Spleen (tissue), 11 donors: Measurements from ENCODE around the gene OR52E4. TPM values are rescaled to one million over a fixed set of nuclear protein-coding genes. Genes with fewer than 3 reads are reported as not detected.

Experiments used
- DNase-seq: peaks from one replicate; pipeline ENCODE4 v3.0.0-alpha.2; 2020
- H3K27ac ChIP-seq, 8 donors: fragments of 200-600 bp; sonication (generic) in 7 of 8; 1 replicate in 4 of 8; 2 replicates in 4 of 8; pipeline versions ENCODE4 v1.5.0 to v1.8.0; 2016 to 2021; ENCODE audit warnings: inconsistent platforms in 4 of 8, mild to moderate bottlenecking in 4 of 8, moderate library complexity in 1 of 8
- H3K27me3 ChIP-seq, 7 donors: fragments of 200-600 bp; sonication (generic) in 6 of 7; replicated peaks in 1 of 7; 1 replicate in 4 of 7; 2 replicates in 3 of 7; pipeline versions ENCODE4 v1.5.0 to v1.8.0; 2016 to 2021; ENCODE audit warnings: inconsistent platforms in 3 of 7, mild to moderate bottlenecking in 1 of 7
- H3K36me3 ChIP-seq, 6 donors: fragments of 200-600 bp; sonication (generic) in 5 of 6; 1 replicate in 4 of 6; 2 replicates in 2 of 6; pipeline versions ENCODE4 v1.5.0 to v1.8.0; 2016 to 2021; ENCODE audit warnings: inconsistent platforms in 2 of 6
- H3K4me1 ChIP-seq, 6 donors: fragments of 200-600 bp; sonication (generic) in 5 of 6; 1 replicate in 3 of 6; 2 replicates in 3 of 6; pipeline versions ENCODE4 v1.5.0 to v1.8.0; 2016 to 2021; ENCODE audit warnings: inconsistent platforms in 3 of 6
- H3K4me3 ChIP-seq, 8 donors: fragments of 200-600 bp; sonication (generic) in 7 of 8; 1 replicate in 4 of 8; 2 replicates in 4 of 8; pipeline versions ENCODE4 v1.5.0 to v1.8.0; 2016 to 2021; ENCODE audit warnings: inconsistent platforms in 4 of 8, mild to moderate bottlenecking in 4 of 8, moderate library complexity in 2 of 8
- H3K9me3 ChIP-seq, 8 donors: fragments of 200-600 bp; sonication (generic) in 7 of 8; 1 replicate in 4 of 8; 2 replicates in 4 of 8; pipeline versions ENCODE4 v1.5.0 to v1.8.0; 2016 to 2021; ENCODE audit warnings: inconsistent platforms in 4 of 8
- POLR2A ChIP-seq, 3 donors: fragments of 450-650 bp; IDR thresholded peaks; one replicate each; pipeline ENCODE4 v1.5.1; 2017; ENCODE audit warnings: antibody characterized with exemption in 3 of 3, mild to moderate bottlenecking in 1 of 3
- POLR2AphosphoS5 ChIP-seq, 3 donors: sonication (generic); formaldehyde crosslinking; IDR thresholded peaks; one replicate each; pipeline ENCODE4 v1.5.1; 2017; ENCODE audit warnings: antibody characterized with exemption in 3 of 3
- WGBS, 5 donors: extraction: QIAGEN DNeasy Blood & Tissue Kit in 3 of 5; methylation state at CpG; one replicate each; pipeline versions ENCODE4 v1.1.5 to v1.1.7; 2013 to 2018; 5-methylcytosine and 5-hydroxymethylcytosine counted together
- intact Hi-C: fragments of 100-400 bp; cut with DNase I; formaldehyde crosslinking; loops from one replicate; pipeline ENCODE4 v1.15.0; 2023; ENCODE audit warnings: low total_unique reads
- polyA plus RNA-seq, 3 donors: library from polyadenylated mRNA; stranded (reverse); fragments of 200-250 nt; gene quantifications; one replicate each; pipeline ENCODE4 v1.2.1, GENCODE V29; 2013
- total RNA-seq, 7 donors: library from RNA; depleted of rRNA in 3 of 7; stranded (reverse); fragments of >200 nt in 3 of 7; fragmentation: NEBNext Ultra II Directional in 4 of 7; extraction: Animal tissue kit (Norgen Biotek cat#: 25700) in 4 of 7; gene quantifications; one replicate each; pipeline versions ENCODE4 v1.1.0 to v1.2.1, GENCODE V29; 2016 to 2021
- TF ChIP-seq, protein P1 (sequence below), 11 experiments: fragments of 200-600 bp in 7 of 11; fragments of 450-650 bp in 4 of 11; sonication (generic) in 4 of 11; IDR thresholded peaks in 8 of 11; conservative IDR thresholded peaks in 3 of 11; 1 replicate in 7 of 11; 2 replicates in 4 of 11; pipeline versions ENCODE4 v1.4.0 to v1.8.0; 2016 to 2021; ENCODE audit warnings: antibody characterized with exemption in 11 of 11, inconsistent platforms in 4 of 11, mild to moderate bottlenecking in 1 of 11
- donor health status: healthy with polysubstance abuse.
- donor health status: DM: no; HTN: no; CAD: no; lungs with moderate emphysema.
- donor health status: DM: no; HTN: no; CAD: no.
- donor health status: Bipolar disorder and iron deficiency.
- donor health status: healthy.
- donor health status: DM: no; HTN: no; CAD: no.
- donor health status: DM: yes; HTN: yes; CAD: no.

The OR52E4 gene
- total and polyA plus RNA-seq, 10 donors, result not detected

- Histone ChIP-seq H3K27me3 (no peaks in the 10 kb centered on the region), H3K9me3 (peaks cover 0 to 65% (median 12%) of the 10 kb centered on the region in 8 donors), H3K4me3 (no peak overlapping the region), H3K4me1 (no peaks in the 10 kb centered on the region), H3K27ac (no peak overlapping the region), H3K36me3 (no peaks in the 10 kb centered on the region)
- TF ChIP-seq POLR2AphosphoS5 (IDR thresholded peaks at IDR 0.05), result no peak
- no peak for DNase-seq
- WGBS, 5 donors, result 90 to 92% (median 91%) methylated on average over 12 to 19 of the region's 19 CpGs
- intact Hi-C loops, result no loop called here
Measured at GRCh38 chr11:5930614-5931013, 50.2 kb downstream of the OR52E4 start.

GRCh38 chr11:5931061-5931460 lies 50.6 kb downstream of the OR52E4 start:
- DNase-seq, result no peak
- TF ChIP-seq POLR2A (IDR thresholded peaks at IDR 0.05) (no peak), POLR2AphosphoS5 (IDR thresholded peaks at IDR 0.05) (no peak)
- TF ChIP-seq, protein P1, sequence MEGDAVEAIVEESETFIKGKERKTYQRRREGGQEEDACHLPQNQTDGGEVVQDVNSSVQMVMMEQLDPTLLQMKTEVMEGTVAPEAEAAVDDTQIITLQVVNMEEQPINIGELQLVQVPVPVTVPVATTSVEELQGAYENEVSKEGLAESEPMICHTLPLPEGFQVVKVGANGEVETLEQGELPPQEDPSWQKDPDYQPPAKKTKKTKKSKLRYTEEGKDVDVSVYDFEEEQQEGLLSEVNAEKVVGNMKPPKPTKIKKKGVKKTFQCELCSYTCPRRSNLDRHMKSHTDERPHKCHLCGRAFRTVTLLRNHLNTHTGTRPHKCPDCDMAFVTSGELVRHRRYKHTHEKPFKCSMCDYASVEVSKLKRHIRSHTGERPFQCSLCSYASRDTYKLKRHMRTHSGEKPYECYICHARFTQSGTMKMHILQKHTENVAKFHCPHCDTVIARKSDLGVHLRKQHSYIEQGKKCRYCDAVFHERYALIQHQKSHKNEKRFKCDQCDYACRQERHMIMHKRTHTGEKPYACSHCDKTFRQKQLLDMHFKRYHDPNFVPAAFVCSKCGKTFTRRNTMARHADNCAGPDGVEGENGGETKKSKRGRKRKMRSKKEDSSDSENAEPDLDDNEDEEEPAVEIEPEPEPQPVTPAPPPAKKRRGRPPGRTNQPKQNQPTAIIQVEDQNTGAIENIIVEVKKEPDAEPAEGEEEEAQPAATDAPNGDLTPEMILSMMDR (IDR thresholded peaks at IDR 0.05 in 8 of 11, conservative IDR thresholded peaks at IDR 0.05 in 3 of 11), result no peak
- no peaks in the 10 kb centered on the region for H3K36me3 ChIP-seq
- peaks cover 0 to 64% (median 11%) of the 10 kb centered on the region in 8 donors for H3K9me3 ChIP-seq
- 91 to 95% (median 93%) methylated on average over 8 of the region's 8 CpGs for WGBS, 5 donors
- no peaks in the 10 kb centered on the region for H3K27me3 ChIP-seq
- H3K4me3 ChIP-seq, result no peak overlapping the region
- intact Hi-C loops, result no loop called here
- no peaks in the 10 kb centered on the region for H3K4me1 ChIP-seq
- no peak overlapping the region for H3K27ac ChIP-seq

DNA sequence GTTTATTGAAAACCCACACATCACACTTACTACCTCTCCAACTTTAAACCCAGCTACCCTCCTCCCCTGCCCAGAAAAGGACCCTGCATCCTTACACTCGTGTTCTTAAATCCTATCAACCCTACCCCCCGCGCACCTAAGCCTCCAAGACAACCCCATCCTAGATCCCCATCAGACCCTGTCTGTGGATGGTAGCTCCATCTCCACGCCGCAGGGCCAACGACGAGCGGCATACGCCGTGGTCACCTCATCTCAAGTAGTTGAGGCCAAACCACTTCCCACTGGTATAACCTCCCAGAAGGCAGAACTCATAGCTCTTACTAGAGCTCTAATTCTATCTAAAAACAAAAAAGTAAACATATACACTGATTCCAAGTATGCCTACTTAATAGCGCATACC lies 52.2 kb downstream of the OR52E4 start:
- intact Hi-C loops, result no loop called here

GRCh38 chr11:5933116-5933515 lies 52.7 kb downstream of the OR52E4 start:
- H3K4me3 ChIP-seq, result no peak overlapping the region

More for the DNA sequence above, 52.2 kb downstream of the OR52E4 start:
- WGBS, 5 donors, result 93 to 98% (median 94%) methylated on average over 11 of the region's 11 CpGs
- DNase-seq, result no peak
- H3K9me3 ChIP-seq, result peaks cover 0 to 64% (median 8%) of the 10 kb centered on the region in 8 donors
- no peak overlapping the region for H3K4me3 ChIP-seq
- no peak for TF ChIP-seq POLR2A (IDR thresholded peaks at IDR 0.05)
- TF ChIP-seq, protein P1 (IDR thresholded peaks at IDR 0.05 in 8 of 11, conservative IDR thresholded peaks at IDR 0.05 in 3 of 11), result no peak
- no peak for TF ChIP-seq POLR2AphosphoS5 (IDR thresholded peaks at IDR 0.05)
- no peaks in the 10 kb centered on the region for H3K4me1 ChIP-seq
- no peak overlapping the region for H3K27ac ChIP-seq
- H3K27me3 ChIP-seq, result no peaks in the 10 kb centered on the region
- H3K36me3 ChIP-seq, result no peaks in the 10 kb centered on the region

More at GRCh38 chr11:5933116-5933515, 52.7 kb downstream of the OR52E4 start:
- no peaks in the 10 kb centered on the region for H3K4me1 ChIP-seq
- H3K27me3 ChIP-seq, result no peaks in the 10 kb centered on the region
- peaks cover 0 to 65% (median 7%) of the 10 kb centered on the region in 8 donors for H3K9me3 ChIP-seq
- intact Hi-C loops, result no loop called here
- no peak overlapping the region for H3K27ac ChIP-seq
- TF ChIP-seq POLR2A (IDR thresholded peaks at IDR 0.05), result no peak
- TF ChIP-seq, protein P1 (IDR thresholded peaks at IDR 0.05 in 8 of 11, conservative IDR thresholded peaks at IDR 0.05 in 3 of 11), result no peak
- no peaks in the 10 kb centered on the region for H3K36me3 ChIP-seq
- DNase-seq, result no peak
- 83 to 94% (median 92%) methylated on average over 10 of the region's 10 CpGs for WGBS, 5 donors

Other genes with a start within 250 kb of the OR52E4 start
- gene TRIM5, start 195.6 kb upstream of the OR52E4 start, total RNA-seq, result 10 to 100 TPM; 31.1 to 44.3 (median 34.2) TPM
- gene TRIM5, start 195.6 kb upstream of the OR52E4 start, polyA plus RNA-seq, result 10 to 100 TPM in 1 of 3 donors, 1 to 10 TPM in 2; 7.8 to 13.6 (median 9.0) TPM
- 100 to 1,000 TPM; 232 to 336 (median 282) TPM for gene TRIM22, start 190.8 kb upstream of the OR52E4 start, total RNA-seq
- 100 to 1,000 TPM; 152 to 169 (median 162) TPM for gene TRIM22, start 190.8 kb upstream of the OR52E4 start, polyA plus RNA-seq
- gene OR56B1, start 144.2 kb upstream of the OR52E4 start, total RNA-seq, result 1 to 10 TPM in 4 of 7 donors, under 1 TPM in 3; 0.27 to 1.8 (median 1.0) TPM
- gene OR56B1, start 144.2 kb upstream of the OR52E4 start, polyA plus RNA-seq, result under 1 TPM; 0.06 to 0.11 (median 0.08) TPM
- gene OR52N4, start 126.4 kb upstream of the OR52E4 start, total RNA-seq, result 1 to 10 TPM in 6 of 7 donors, under 1 TPM in 1; 0.91 to 6.0 (median 1.6) TPM
- gene OR52N4, start 126.4 kb upstream of the OR52E4 start, polyA plus RNA-seq, result 1 to 10 TPM in 2 of 3 donors, under 1 TPM in 1; 0.99 to 3.7 (median 1.1) TPM
- gene OR52N5, start 97.3 kb upstream of the OR52E4 start, total RNA-seq, result not detected
- gene OR52N5, start 97.3 kb upstream of the OR52E4 start, polyA plus RNA-seq, result not detected
- not detected for gene OR52N1, start 89.4 kb upstream of the OR52E4 start, total RNA-seq
- gene OR52N1, start 89.4 kb upstream of the OR52E4 start, polyA plus RNA-seq, result not detected
- not detected for gene OR52N2, start 71.7 kb upstream of the OR52E4 start, total RNA-seq
- gene OR52N2, start 71.7 kb upstream of the OR52E4 start, polyA plus RNA-seq, result under 1 TPM in 1 of 3 donors, not detected in 2; 0.67 TPM
- not detected for gene OR52E6, start 38.7 kb upstream of the OR52E4 start, total RNA-seq
- not detected for gene OR52E6, start 38.7 kb upstream of the OR52E4 start, polyA plus RNA-seq
- gene OR52E8, start 22.9 kb upstream of the OR52E4 start, total RNA-seq, result not detected
- not detected for gene OR52E8, start 22.9 kb upstream of the OR52E4 start, polyA plus RNA-seq
- not detected for gene OR52E5, start 12.6 kb downstream of the OR52E4 start, total RNA-seq
- not detected for gene OR52E5, start 12.6 kb downstream of the OR52E4 start, polyA plus RNA-seq
- not detected for gene OR56A3, start 61.6 kb downstream of the OR52E4 start, total RNA-seq
- not detected for gene OR56A3, start 61.6 kb downstream of the OR52E4 start, polyA plus RNA-seq
- gene OR56A5, start 87.9 kb downstream of the OR52E4 start, total RNA-seq, result not detected
- not detected for gene OR56A5, start 87.9 kb downstream of the OR52E4 start, polyA plus RNA-seq
- gene OR52L1, start 106.4 kb downstream of the OR52E4 start, total RNA-seq, result not detected
- not detected for gene OR52L1, start 106.4 kb downstream of the OR52E4 start, polyA plus RNA-seq
- gene OR56A4, start 126.3 kb downstream of the OR52E4 start, total RNA-seq, result under 1 TPM in 2 of 7 donors, not detected in 5; 0.07 to 0.11 TPM
- not detected for gene OR56A4, start 126.3 kb downstream of the OR52E4 start, polyA plus RNA-seq
- under 1 TPM in 3 of 7 donors, not detected in 4; 0.09 to 0.19 (median 0.13) TPM for gene OR56A1, start 150.1 kb downstream of the OR52E4 start, total RNA-seq
- not detected for gene OR56A1, start 150.1 kb downstream of the OR52E4 start, polyA plus RNA-seq
- gene OR56B4, start 227.1 kb downstream of the OR52E4 start, total RNA-seq, result not detected
- not detected for gene OR56B4, start 227.1 kb downstream of the OR52E4 start, polyA plus RNA-seq